Adrenal gland (tissue), 5 donors: ENCODE data around the gene GPI.

Source experiments
- CTCF ChIP-seq, 6 experiments: fragments of 450-650 bp in 4 of 6; fragments of 200-600 bp in 2 of 6; sonication (generic) in 1 of 6; IDR thresholded peaks; 1 replicate in 5 of 6; 2 replicates in 1 of 6; pipeline versions ENCODE4 v1.5.1 to v1.8.0; 2016 to 2021; ENCODE audit warnings: antibody characterized with exemption in 6 of 6, mild to moderate bottlenecking in 2 of 6, moderate library complexity in 1 of 6
- POLR2A ChIP-seq, 2 donors: fragments of 450-650 bp; IDR thresholded peaks; one replicate each; pipeline ENCODE4 v1.6.1; 2017; ENCODE audit warnings: antibody characterized with exemption in 2 of 2, mild to moderate bottlenecking in 2 of 2, moderate library complexity in 1 of 2
- donor health status: DM: no; HTN: no; CAD: no.

- TF ChIP-seq CTCF (IDR thresholded peaks at IDR 0.05) (no peak), POLR2A (IDR thresholded peaks at IDR 0.05) (no peak)
Observed at GRCh38 chr19:34355201-34355600, 9.8 kb upstream of the GPI start.
